HepG2 (cell line): ENCODE results near the gene MYO16. TPM values are rescaled to one million over a fixed set of nuclear protein-coding genes. Genes with fewer than 3 reads are reported as not detected.

Source experiments
- ATAC-seq: fragments of 200-7000 bp; cut with Tn5 transposase; 3 replicates; pipeline ENCODE4 v1.9.1; 2020; ENCODE audit warnings: mild to moderate bottlenecking, moderate library complexity
- BruUV-seq: library from RNA; stranded (reverse); fragments of 400-500 nt; replicated peaks from 2 replicates; lab custom pipeline; 2021; lab: Mats Ljungman, UMichigan
- CTCF ChIA-PET: fragments of 300-600 bp; formaldehyde crosslinking; extraction: SDS; loops from one replicate; lab custom pipeline; 2021; ENCODE audit warnings: low total read pairs, inconsistent platforms, low intra/inter-chr PET ratio; lab: Yijun Ruan, JAX
- POLR2A ChIA-PET: fragments of 350-600 bp; sonication (Branson Sonifier 250); formaldehyde crosslinking; loops from one replicate; lab custom pipeline; 2020; ENCODE audit warnings: antibody characterized with exemption, inconsistent platforms; lab: Yijun Ruan, JAX
- DNase-seq: peaks from one replicate; pipeline ENCODE4 v3.0.0-alpha.2; 2015; ENCODE audit warnings: low spot score
- FAIRE-seq: peaks from 3 replicates; lab custom pipeline; 2011; peaks lifted over from hg19 to GRCh38; lab: Jason Lieb, UNC
- H2AFZ ChIP-seq: one replicate; pipeline ENCODE4 v1.6.1; 2011; ENCODE audit warnings: low read length, inconsistent platforms
- H3K27ac ChIP-seq: fragments of 300-600 bp; 3 replicates; pipeline ENCODE4 v1.8.0; 2011; ENCODE audit warnings: mixed run types, mild to moderate bottlenecking, mixed read lengths, low read length, inconsistent platforms; ENCODE audit not compliant: insufficient read depth; ENCODE audit errors: extremely low read length
- H3K27me3 ChIP-seq, 2 experiments: fragments of 200-600 bp in 1 of 2; 2 replicates in 1 of 2; 3 replicates in 1 of 2; pipeline versions ENCODE4 v1.6.0 to v1.8.0; 2011; ENCODE audit warnings: low read length in 2 of 2, mild to moderate bottlenecking in 2 of 2, moderate library complexity in 2 of 2, inconsistent platforms in 1 of 2; ENCODE audit not compliant: insufficient read depth in 2 of 2, control insufficient read depth in 1 of 2
- H3K36me3 ChIP-seq, 2 experiments: fragments of 200-600 bp in 1 of 2; replicated peaks in 1 of 2; 2 replicates in 1 of 2; 3 replicates in 1 of 2; pipeline versions ENCODE4 v1.5.1 to v1.8.0; 2011; ENCODE audit warnings: low read length in 2 of 2, inconsistent platforms in 1 of 2; ENCODE audit not compliant: insufficient read depth in 2 of 2, control insufficient read depth in 1 of 2
- H3K4me1 ChIP-seq: 2 replicates; pipeline ENCODE4 v1.5.1; 2012; ENCODE audit warnings: low read length, inconsistent platforms; ENCODE audit not compliant: insufficient read depth
- H3K4me2 ChIP-seq: 2 replicates; pipeline ENCODE4 v1.6.0; 2011; ENCODE audit warnings: low read depth, low read length, inconsistent platforms
- H3K4me3 ChIP-seq, 3 experiments: fragments of 200-600 bp in 1 of 3; sonication (generic), shearing (Covaris generic) in 1 of 3; replicated peaks in 1 of 3; 2 replicates each; pipeline ENCODE4 v1.5.1; 2011 to 2016; ENCODE audit warnings: low read length in 3 of 3, inconsistent platforms in 2 of 3, low read depth in 2 of 3, mild to moderate bottlenecking in 2 of 3, control low read depth in 1 of 3, mixed read lengths in 1 of 3; ENCODE audit not compliant: insufficient read depth in 1 of 3
- H3K79me2 ChIP-seq: one replicate; pipeline ENCODE4 v1.6.1; 2011; ENCODE audit warnings: low read length, inconsistent platforms; ENCODE audit not compliant: insufficient read depth
- H3K9ac ChIP-seq: 2 replicates; pipeline ENCODE4 v1.6.0; 2011; ENCODE audit warnings: mild to moderate bottlenecking, low read depth, low read length, inconsistent platforms; ENCODE audit not compliant: insufficient read depth
- H3K9me3 ChIP-seq: 2 replicates; pipeline ENCODE4 v1.5.1; 2012; ENCODE audit warnings: mild to moderate bottlenecking, low read length
- H4K20me1 ChIP-seq: 2 replicates; pipeline ENCODE4 v1.6.0; 2011; ENCODE audit warnings: inconsistent platforms, mild to moderate bottlenecking, low read length, moderate library complexity; ENCODE audit not compliant: insufficient read depth
- E2F2 ChIP-seq: sonication (generic); formaldehyde crosslinking; IDR thresholded peaks from 2 replicates; pipeline ENCODE4 v1.4.0; 2020; ENCODE audit warnings: missing genetic modification reagents, borderline replicate concordance
- GLI4 ChIP-seq: sonication (generic); formaldehyde crosslinking; IDR thresholded peaks from 2 replicates; pipeline ENCODE4 v1.5.1; 2020; ENCODE audit warnings: missing genetic modification reagents, mild to moderate bottlenecking, moderate library complexity, borderline replicate concordance
- HDAC6 ChIP-seq: fragments of 200-600 bp; sonication (generic); IDR thresholded peaks from 2 replicates; pipeline ENCODE4 v1.7.0; 2017; ENCODE audit warnings: mild to moderate bottlenecking, antibody characterized with exemption, low read length, low read depth
- IRF2 ChIP-seq: IDR thresholded peaks from 2 replicates; pipeline ENCODE4 v1.6.1; 2018; ENCODE audit warnings: missing genetic modification reagents, missing compliant biosample characterization
- MIER2 ChIP-seq: IDR thresholded peaks from 2 replicates; pipeline ENCODE4 v1.6.1; 2016; ENCODE audit warnings: missing biosample characterization, missing genetic modification reagents
- PLRG1 ChIP-seq: fragments of 450-650 bp; conservative IDR thresholded peaks from 2 replicates; pipeline ENCODE4 v1.6.1; 2016
- RFX5 ChIP-seq: IDR thresholded peaks from 2 replicates; pipeline ENCODE4 v1.6.1; 2011; ENCODE audit warnings: low read depth, low read length, improper control_type of control experiment
- ZBTB38 ChIP-seq: sonication (generic); formaldehyde crosslinking; IDR thresholded peaks from 2 replicates; pipeline ENCODE4 v1.5.1; 2020; ENCODE audit warnings: mild to moderate bottlenecking, missing genetic modification reagents
- ZNF234 ChIP-seq: sonication (generic); formaldehyde crosslinking; conservative IDR thresholded peaks from 2 replicates; pipeline ENCODE4 v1.5.1; 2020; ENCODE audit warnings: mild to moderate bottlenecking, missing genetic modification reagents
- ZNF274 ChIP-seq: sonication (generic); formaldehyde crosslinking; IDR thresholded peaks from 2 replicates; pipeline ENCODE4 v1.5.1; 2020; ENCODE audit warnings: mild to moderate bottlenecking, missing genetic modification reagents
- ZNF414 ChIP-seq: sonication (generic); formaldehyde crosslinking; IDR thresholded peaks from 2 replicates; pipeline ENCODE4 v1.5.0; 2020; ENCODE audit warnings: missing genetic modification reagents
- ZNF44 ChIP-seq: sonication (generic); formaldehyde crosslinking; IDR thresholded peaks from 2 replicates; pipeline ENCODE4 v1.5.1; 2020; ENCODE audit warnings: mild to moderate bottlenecking, missing genetic modification reagents
- ZNF615 ChIP-seq: sonication (generic); formaldehyde crosslinking; IDR thresholded peaks from 2 replicates; pipeline ENCODE4 v1.5.0; 2020; ENCODE audit warnings: mild to moderate bottlenecking, missing genetic modification reagents, borderline replicate concordance
- WGBS: methylation state at CpG from one replicate; pipeline ENCODE4 v1.1.6; 2017; ENCODE audit warnings: low lambda C conversion rate; 5-methylcytosine and 5-hydroxymethylcytosine counted together
- in situ Hi-C: cut with HindIII; loops from 2 replicates; pipeline ENCODE4 v1.10.0; 2017; ENCODE audit warnings: low pct_unique_long_range_greater_than_20kb; ENCODE audit not compliant: extremely low pct_ligation_motif_present
- intact Hi-C: fragments of 100-400 bp; cut with micrococcal nuclease; formaldehyde crosslinking; loops from one replicate; pipeline ENCODE4 v1.10.0; 2022; ENCODE audit not compliant: unreplicated experiment
- polyA plus RNA-seq, 8 experiments: library from polyadenylated mRNA; depleted of rRNA in 3 of 8; stranded (reverse) in 7 of 8; unstranded in 1 of 8; fragments of >200 nt; fragmentation: Illumina TruSeq in 4 of 8; extraction: Trizol in 4 of 8; gene quantifications; 2 replicates each; pipeline versions ENCODE4 v1.2.1 to v1.2.3, GENCODE V29; 2011 to 2016; ENCODE audit warnings: low read depth in 4 of 8, missing spikeins in 1 of 8, mixed read lengths in 1 of 8; ENCODE audit not compliant: insufficient read depth in 1 of 8
- total RNA-seq, 5 experiments: library from RNA; depleted of rRNA; stranded (reverse); fragments of >200 nt; fragmentation: Illumina TruSeq; extraction: Trizol; gene quantifications; 2 replicates each; pipeline ENCODE4 v1.2.3, GENCODE V29; 2016; ENCODE audit warnings: low read depth in 1 of 5
- TF ChIP-seq, protein P1 (sequence below): IDR thresholded peaks from 2 replicates; pipeline ENCODE4 v1.6.1; 2016; ENCODE audit warnings: missing compliant biosample characterization, missing genetic modification reagents, borderline replicate concordance
- TF ChIP-seq, protein P2 (sequence below): sonication (generic); formaldehyde crosslinking; IDR thresholded peaks from 2 replicates; pipeline ENCODE4 v1.5.1; 2020; ENCODE audit warnings: mild to moderate bottlenecking, moderate library complexity, missing genetic modification reagents
- TF ChIP-seq, protein P3 (sequence below): sonication (generic); formaldehyde crosslinking; conservative IDR thresholded peaks from 2 replicates; pipeline ENCODE4 v1.8.1; 2023; ENCODE audit warnings: missing genetic modification reagents

Gene MYO16
- total and polyA plus RNA-seq, 2 of the 13 experiments (the other 11 are each of a cell fraction or from before 2014, with no cell fraction given): not detected

DNA sequence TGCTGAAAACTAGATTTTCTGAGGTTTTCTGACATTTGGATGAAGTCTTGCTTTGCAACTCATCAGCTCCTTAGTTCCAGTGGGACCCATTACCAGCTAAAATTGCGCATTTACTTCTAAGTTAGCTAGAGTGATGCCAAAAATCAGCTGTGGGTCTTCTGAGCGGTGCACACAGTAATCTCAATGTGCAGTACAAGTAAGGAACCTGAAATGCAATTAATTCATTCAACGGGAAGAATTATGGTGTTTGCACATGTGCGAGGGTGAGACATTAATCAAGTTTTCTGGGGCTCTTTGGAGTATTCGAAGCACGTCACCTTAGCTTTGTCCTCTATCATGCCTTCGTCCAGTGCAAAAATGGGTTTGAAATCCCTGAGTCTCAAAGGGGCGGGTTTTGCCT, 146.2 kb downstream of the MYO16 start:
- BruUV-seq: no TSS peak
- no peak overlapping the region for H3K4me3 ChIP-seq
- no peaks in the 10 kb centered on the region for H3K4me1 ChIP-seq
- no peaks in the 10 kb centered on the region for H3K27me3 ChIP-seq
- no peaks in the 10 kb centered on the region for H3K79me2 ChIP-seq
- ATAC-seq (no peak), FAIRE-seq (no peak), DNase-seq (no peak)
- H3K27ac ChIP-seq: no peak overlapping the region
- in situ Hi-C loops (no loop called here), intact Hi-C loops (no loop called here)
- H3K36me3 ChIP-seq: no peaks in the 10 kb centered on the region
- H4K20me1 ChIP-seq: no peaks in the 10 kb centered on the region
- H3K9me3 ChIP-seq: peaks cover 13% of the 10 kb centered on the region; the same call in 1 of the 2 replicates
- no peak for TF ChIP-seq E2F2
- no peak for TF ChIP-seq ZNF274 (CRISPR knock-in tag)
- no peak for TF ChIP-seq ZNF414 (CRISPR knock-in tag)
- TF ChIP-seq, protein P1, sequence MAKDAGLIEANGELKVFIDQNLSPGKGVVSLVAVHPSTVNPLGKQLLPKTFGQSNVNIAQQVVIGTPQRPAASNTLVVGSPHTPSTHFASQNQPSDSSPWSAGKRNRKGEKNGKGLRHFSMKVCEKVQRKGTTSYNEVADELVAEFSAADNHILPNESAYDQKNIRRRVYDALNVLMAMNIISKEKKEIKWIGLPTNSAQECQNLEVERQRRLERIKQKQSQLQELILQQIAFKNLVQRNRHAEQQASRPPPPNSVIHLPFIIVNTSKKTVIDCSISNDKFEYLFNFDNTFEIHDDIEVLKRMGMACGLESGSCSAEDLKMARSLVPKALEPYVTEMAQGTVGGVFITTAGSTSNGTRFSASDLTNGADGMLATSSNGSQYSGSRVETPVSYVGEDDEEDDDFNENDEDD (CRISPR knock-in tag): no peak
- no peak for TF ChIP-seq ZNF44
- TF ChIP-seq ZNF234: no peak
- TF ChIP-seq ZBTB38 (CRISPR knock-in tag): no peak
- TF ChIP-seq ZNF615 (CRISPR knock-in tag): no peak
- TF ChIP-seq, protein P2, sequence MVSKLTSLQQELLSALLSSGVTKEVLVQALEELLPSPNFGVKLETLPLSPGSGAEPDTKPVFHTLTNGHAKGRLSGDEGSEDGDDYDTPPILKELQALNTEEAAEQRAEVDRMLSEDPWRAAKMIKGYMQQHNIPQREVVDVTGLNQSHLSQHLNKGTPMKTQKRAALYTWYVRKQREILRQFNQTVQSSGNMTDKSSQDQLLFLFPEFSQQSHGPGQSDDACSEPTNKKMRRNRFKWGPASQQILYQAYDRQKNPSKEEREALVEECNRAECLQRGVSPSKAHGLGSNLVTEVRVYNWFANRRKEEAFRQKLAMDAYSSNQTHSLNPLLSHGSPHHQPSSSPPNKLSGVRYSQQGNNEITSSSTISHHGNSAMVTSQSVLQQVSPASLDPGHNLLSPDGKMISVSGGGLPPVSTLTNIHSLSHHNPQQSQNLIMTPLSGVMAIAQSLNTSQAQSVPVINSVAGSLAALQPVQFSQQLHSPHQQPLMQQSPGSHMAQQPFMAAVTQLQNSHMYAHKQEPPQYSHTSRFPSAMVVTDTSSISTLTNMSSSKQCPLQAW: no peak
- no peak for TF ChIP-seq RFX5
- TF ChIP-seq, protein P3, sequence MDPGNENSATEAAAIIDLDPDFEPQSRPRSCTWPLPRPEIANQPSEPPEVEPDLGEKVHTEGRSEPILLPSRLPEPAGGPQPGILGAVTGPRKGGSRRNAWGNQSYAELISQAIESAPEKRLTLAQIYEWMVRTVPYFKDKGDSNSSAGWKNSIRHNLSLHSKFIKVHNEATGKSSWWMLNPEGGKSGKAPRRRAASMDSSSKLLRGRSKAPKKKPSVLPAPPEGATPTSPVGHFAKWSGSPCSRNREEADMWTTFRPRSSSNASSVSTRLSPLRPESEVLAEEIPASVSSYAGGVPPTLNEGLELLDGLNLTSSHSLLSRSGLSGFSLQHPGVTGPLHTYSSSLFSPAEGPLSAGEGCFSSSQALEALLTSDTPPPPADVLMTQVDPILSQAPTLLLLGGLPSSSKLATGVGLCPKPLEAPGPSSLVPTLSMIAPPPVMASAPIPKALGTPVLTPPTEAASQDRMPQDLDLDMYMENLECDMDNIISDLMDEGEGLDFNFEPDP (CRISPR knock-in tag): no peak
- no peak for TF ChIP-seq HDAC6
- no peak for TF ChIP-seq GLI4
- TF ChIP-seq MIER2 (CRISPR knock-in tag): no peak
- TF ChIP-seq PLRG1: no peak
- no peak for TF ChIP-seq IRF2 (CRISPR knock-in tag)
- 8% methylated on average over 8 of the region's 8 CpGs for WGBS
- no peak overlapping the region for H2AFZ ChIP-seq
- CTCF ChIA-PET: no interaction called here
- no peak overlapping the region for H3K9ac ChIP-seq
- POLR2A ChIA-PET: no interaction called here
- no peak overlapping the region for H3K4me2 ChIP-seq
